CD4-positive, alpha-beta T cell treated with Interleukin-15 for 1 hour (primary cell): ENCODE results near the gene PBRM1.

Source experiments
- DNase-seq: peaks from one replicate; pipeline ENCODE4 v3.0.0-alpha.2; 2020

PBRM1 gene

GRCh38 chr3:52522651-52523251, 163.0 kb downstream of the PBRM1 start:
- DNase-seq: no peak

GRCh38 chr3:52521881-52522650, 163.6 kb downstream of the PBRM1 start:
- DNase-seq: no peak

- no peak for DNase-seq
Measured at GRCh38 chr3:52521488-52521824, 164.3 kb downstream of the PBRM1 start.

DNA sequence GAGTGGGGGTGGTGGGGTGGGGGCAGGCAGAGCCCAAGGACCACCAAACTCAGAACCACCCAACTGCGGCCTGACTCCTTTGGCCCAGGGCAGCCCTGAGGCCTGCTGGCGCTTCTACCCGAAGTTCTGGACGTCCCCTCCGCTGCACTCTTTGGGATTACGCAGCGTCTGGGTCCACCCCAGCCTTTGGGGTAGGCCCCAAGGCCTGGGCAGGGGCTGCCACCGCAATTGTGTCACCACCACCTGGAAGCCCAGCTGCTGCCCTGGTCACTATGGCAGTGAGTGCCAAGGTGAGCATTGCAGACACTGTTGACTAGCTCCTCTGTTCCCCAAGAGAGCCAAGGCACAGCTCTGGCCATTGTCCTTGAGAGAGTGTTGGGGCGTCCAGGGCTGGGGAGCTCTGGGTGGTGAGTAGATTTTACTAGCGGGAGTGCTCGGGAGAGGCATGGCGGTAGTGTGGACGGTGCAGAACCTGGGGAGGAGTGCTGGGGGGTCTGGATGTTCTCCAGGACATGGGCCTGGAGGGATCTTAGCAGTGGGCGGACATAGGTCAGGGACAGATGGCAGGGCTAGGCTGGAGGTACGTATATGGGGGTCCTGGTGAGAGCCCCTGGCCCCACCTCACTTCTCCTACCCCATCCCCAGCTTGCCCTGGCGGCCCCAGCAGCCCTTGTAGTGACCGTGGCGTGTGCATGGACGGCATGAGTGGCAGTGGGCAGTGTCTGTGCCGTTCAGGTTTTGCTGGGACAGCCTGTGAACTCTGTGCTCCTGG, 164.8 kb downstream of the PBRM1 start:
- no peak for DNase-seq

GRCh38 chr3:52520141-52520667, 165.5 kb downstream of the PBRM1 start:
- no peak for DNase-seq

DNA sequence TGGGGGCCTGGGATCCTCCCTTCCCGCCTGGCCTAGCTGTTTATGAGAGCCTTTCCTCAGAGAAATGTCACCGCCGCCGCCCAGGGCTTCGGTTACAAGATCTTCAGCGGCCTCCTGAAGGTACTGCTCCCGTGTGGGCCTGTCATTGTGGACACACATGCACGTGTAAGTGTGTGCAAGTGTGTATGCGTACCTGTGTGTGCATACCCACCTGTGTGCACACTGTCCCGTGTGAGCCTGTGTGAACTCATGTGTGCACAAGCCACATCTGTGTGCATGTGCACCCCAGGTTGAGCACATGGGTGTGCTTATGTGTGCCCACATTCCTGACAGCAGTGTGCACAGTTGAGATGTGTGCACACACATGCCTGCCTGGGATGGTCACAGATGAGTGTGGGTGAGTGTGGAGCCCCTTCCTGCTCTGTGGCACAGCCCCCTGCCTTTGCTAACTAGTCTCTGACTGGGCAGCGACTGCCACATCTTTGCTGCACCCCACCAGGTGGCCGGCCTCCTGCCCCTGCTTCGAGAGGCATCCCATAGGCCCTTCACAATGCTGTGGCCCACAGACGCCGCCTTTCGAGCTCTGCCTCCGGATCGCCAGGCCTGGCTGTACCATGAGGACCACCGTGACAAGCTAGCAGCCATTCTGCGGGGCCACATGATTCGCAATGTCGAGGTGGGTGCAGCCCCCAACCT, 166.1 kb downstream of the PBRM1 start:
- DNase-seq: no peak

- no peak for DNase-seq
Measured at GRCh38 chr3:52518723-52519444, 166.8 kb downstream of the PBRM1 start.

GRCh38 chr3:52517796-52518722, 167.7 kb downstream of the PBRM1 start:
- no peak for DNase-seq

GRCh38 chr3:52516509-52517195, 169.1 kb downstream of the PBRM1 start:
- no peak for DNase-seq

DNA sequence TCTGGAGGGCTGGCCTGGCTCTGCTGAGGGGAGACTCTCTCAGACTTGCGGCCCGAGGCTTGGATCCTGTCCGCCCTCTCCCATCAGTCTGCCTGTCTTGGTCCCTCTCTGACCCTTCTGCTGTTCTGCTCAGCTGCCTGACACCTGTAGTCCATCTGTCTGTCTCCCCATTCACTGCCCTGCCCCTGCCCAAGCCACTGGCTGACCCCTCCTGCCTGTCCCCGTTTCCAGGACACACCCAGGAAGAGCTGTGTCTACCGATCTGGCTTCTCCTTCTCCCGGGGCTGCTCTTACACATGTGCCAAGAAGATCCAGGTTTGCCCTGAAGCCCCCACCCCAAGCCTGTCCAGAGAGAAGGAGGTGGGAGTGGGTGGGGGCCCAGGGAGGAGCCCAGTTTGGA, 170.5 kb downstream of the PBRM1 start:
- DNase-seq: no peak

- DNase-seq: no peak
Measured at GRCh38 chr3:52514576-52514975, 171.1 kb downstream of the PBRM1 start.

DNA sequence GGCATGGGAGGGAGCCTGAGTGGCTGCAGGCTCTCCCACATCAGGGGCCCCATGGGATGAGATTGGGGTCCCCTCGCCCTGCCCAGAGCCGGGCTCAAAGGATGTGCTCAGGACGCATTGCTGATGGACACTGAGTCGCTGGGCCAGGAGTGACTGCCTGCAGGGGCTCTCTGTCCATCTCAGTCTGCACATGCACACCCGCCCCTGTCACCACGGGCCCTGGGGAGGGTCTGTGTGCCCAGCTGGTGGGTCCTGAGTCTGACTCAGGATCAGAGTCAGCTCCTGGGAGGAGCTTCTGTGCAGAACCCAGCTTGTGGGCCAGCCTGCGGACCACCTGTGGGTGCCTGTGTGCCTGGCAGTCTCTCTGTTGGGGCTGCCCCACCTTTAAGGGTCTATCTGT, 172.4 kb downstream of the PBRM1 start:
- DNase-seq: no peak

DNA sequence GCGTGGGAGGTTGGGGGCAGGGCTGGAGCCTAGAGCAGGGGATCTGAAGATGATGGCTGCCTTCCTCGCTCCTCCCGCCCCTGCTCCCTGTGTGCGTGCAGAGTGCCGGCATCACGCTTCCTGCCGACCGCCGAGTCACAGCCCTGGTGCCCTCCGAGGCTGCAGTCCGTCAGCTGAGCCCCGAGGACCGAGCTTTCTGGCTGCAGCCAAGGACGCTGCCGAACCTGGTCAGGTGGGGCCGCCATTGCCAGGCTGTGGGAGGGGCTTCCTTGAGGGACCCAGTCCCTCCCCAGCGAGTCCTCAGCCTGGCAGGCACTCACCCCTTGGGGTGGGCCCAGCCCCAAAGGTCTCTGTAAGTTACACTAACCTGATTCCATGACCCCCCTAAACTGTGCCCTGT, 173.0 kb downstream of the PBRM1 start:
- no peak for DNase-seq

GRCh38 chr3:52512105-52512504, 173.6 kb downstream of the PBRM1 start:
- no peak for DNase-seq

- DNase-seq: no peak
Measured at GRCh38 chr3:52511509-52511908, 174.2 kb downstream of the PBRM1 start.

DNA sequence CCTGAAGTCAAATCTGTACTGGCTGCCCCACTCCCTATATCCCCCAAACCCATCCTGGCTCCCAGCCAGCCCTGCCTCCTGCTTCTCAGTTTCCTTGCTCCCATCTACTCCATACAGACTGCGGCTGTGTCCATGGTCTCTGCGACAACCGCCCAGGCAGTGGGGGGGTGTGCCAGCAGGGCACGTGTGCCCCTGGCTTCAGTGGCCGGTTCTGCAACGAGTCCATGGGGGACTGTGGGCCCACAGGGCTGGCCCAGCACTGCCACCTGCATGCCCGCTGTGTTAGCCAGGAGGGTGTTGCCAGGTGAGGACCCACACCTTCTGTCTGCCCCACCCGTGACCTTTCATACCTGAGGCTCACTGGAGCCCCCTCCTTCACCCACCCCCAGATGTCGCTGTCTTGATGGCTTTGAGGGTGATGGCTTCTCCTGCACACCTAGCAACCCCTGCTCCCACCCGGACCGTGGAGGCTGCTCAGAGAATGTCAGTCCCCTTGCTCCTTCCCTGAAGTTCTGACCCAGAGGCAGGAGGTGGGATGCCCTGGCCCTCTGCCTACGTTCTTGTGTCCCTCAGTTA, 175.9 kb downstream of the PBRM1 start:
- DNase-seq: no peak

GRCh38 chr3:52507359-52507758, 178.4 kb downstream of the PBRM1 start:
- no peak for DNase-seq

- no peak for DNase-seq
Measured at GRCh38 chr3:52506266-52506966, 179.3 kb downstream of the PBRM1 start.

GRCh38 chr3:52504977-52505376, 180.7 kb downstream of the PBRM1 start:
- no peak for DNase-seq
